GM13977 (cell line): ENCODE data around the gene RELCH.

Source experiments
- DNase-seq: peaks from one replicate; pipeline ENCODE4 v3.0.0; 2012; ENCODE audit warnings: low spot score
- in situ Hi-C: fragments of 300-500 bp; cut with MboI; formaldehyde crosslinking; loops from one replicate; pipeline ENCODE4 v1.12.0; 2022; ENCODE audit warnings: low sequenced_read_pairs, low pct_unique_long_range_greater_than_20kb, mixed read lengths, inconsistent platforms; ENCODE audit not compliant: unreplicated experiment
- TF ChIP-seq, protein P1 (sequence below): IDR thresholded peaks from 2 replicates; pipeline ENCODE4 v1.5.1; 2012; ENCODE audit warnings: mild to moderate bottlenecking, control low read depth; ENCODE audit not compliant: insufficient read depth; ENCODE audit errors: extremely low read depth, missing control alignments

Gene RELCH

GRCh38 chr18:62343316-62343715, 156.3 kb downstream of the RELCH start:
- in situ Hi-C loops, result no loop called here
- TF ChIP-seq, protein P1, sequence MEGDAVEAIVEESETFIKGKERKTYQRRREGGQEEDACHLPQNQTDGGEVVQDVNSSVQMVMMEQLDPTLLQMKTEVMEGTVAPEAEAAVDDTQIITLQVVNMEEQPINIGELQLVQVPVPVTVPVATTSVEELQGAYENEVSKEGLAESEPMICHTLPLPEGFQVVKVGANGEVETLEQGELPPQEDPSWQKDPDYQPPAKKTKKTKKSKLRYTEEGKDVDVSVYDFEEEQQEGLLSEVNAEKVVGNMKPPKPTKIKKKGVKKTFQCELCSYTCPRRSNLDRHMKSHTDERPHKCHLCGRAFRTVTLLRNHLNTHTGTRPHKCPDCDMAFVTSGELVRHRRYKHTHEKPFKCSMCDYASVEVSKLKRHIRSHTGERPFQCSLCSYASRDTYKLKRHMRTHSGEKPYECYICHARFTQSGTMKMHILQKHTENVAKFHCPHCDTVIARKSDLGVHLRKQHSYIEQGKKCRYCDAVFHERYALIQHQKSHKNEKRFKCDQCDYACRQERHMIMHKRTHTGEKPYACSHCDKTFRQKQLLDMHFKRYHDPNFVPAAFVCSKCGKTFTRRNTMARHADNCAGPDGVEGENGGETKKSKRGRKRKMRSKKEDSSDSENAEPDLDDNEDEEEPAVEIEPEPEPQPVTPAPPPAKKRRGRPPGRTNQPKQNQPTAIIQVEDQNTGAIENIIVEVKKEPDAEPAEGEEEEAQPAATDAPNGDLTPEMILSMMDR, result no peak
- DNase-seq, result no peak

- in situ Hi-C loops, result no loop called here
- no peak for DNase-seq
- TF ChIP-seq, protein P1, result no peak
These were observed 158.9 kb downstream of the RELCH start for GRCh38 chr18:62345909-62346308.

DNA sequence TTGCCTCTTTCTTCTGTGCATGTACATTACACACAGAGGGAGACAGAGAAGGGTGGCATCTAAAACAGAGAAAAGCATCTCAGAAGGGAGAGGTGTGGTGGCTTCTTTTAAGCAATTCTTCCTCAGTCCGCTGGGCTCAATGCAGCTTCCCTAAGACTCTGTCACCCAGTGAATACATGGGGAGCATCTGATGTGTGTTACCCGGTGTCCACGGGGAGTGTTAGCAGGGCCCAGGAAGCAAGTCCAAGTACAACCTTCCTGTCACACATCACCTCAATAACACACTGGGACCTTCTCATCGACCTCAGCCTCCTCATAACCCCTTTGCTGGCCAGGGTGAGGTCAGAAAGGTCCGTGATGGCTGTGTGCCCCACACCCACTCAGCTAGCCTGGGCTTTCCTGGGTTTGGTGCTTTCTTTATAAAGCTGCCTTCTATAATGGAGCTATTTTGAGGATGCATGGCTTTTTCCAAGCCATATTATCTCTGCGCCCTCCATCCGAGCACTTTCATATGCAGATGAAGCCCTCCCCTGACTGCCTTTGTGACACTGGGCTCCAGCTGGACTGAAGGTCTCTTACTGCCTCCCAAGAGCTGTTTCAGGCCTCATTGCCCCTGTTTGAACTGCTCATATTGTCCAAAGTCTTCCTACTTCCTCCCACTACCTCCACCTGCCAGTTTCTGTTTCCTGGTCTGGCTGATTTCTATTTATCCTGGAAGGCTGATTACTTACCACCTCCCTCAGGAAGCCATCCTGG, 159.5 kb downstream of the RELCH start:
- no peak for DNase-seq
- TF ChIP-seq, protein P1, result no peak
- in situ Hi-C loops, result no loop called here

DNA sequence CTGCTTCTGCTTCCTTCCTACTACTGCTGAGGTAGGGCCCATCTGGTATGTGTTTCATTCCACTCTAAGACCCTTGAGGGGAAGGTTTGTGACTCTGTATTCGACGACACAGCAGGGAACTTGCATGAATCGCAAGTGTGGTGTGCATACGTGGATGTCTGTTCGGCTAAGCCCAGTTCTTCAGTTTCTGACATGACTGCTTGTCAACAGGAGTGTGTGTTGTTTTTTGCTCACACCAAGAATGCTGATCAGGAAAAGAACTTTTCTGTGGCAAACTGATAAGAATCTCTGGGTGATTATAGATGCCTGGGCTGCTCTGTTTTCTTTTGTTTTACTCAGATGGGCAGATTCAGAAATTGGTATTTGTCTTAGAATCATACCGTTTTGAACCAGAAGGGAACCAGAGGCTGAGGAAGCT, 160.0 kb downstream of the RELCH start:
- in situ Hi-C loops, result no loop called here
- DNase-seq, result no peak
- TF ChIP-seq, protein P1, result no peak

DNA sequence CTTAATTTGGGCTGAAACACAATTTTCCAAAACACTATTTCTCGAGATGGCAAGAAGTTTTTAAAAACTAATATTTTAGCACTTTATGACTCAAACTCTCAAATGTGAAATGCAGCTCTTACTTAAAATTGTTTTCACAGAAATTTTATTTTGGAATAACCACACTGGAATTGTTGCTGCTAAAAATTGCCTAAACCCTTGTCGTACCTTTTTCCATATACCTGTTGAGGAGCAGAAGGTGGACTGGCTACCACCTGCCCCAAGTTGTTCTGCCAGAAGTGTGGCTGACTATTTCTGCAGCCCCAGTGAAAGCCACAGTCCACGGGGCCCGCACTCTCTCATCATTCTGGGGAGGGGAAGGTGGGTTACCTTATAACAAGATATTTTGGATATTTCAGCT, 161.4 kb downstream of the RELCH start:
- TF ChIP-seq, protein P1, result no peak
- no peak for DNase-seq
- in situ Hi-C loops, result no loop called here

DNA sequence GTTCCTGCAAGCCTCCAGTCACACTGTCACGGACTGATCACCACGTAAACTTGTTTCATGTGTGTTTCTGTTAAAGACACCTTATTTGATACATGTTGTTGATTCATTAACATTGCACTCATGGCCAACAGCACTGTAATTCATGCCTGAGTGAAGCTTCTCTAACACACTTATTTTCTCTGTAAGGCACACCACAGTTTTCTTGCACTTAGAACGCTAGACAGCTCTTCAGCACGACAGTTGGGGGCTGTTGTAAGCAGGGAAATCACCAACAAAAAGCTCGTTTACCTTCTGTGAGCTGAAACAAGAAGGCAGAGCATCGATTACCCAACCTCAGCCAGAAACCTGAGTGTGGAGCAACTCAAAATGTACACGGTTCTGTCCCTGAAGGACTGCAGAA, 166.1 kb downstream of the RELCH start:
- DNase-seq, result no peak
- TF ChIP-seq, protein P1, result no peak
- in situ Hi-C loops, result no loop called here

DNA sequence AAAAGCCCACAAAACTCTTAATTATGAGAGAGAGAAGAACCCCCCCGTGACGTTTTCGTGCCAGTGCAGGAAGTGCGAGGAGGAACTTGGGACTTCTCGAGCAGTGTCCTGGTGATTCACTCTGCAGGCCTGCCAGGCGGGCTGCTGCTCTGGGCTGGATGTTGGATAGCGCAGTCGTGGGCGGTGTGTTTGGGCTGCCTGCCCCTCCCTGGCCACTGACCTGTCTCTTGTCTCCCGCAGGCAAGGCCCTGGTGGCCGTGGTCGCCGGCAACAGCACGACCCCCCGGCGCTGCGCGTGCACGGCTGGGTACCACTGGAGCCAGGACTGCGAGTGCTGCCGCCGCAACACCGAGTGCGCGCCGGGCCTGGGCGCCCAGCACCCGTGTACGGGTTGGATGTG, 167.1 kb downstream of the RELCH start:
- DNase-seq, result no peak
- in situ Hi-C loops, result no loop called here
- TF ChIP-seq, protein P1, result no peak
